Measurements from ENCODE around the gene CLCN5. TPM values are rescaled to one million over a fixed set of nuclear protein-coding genes. Genes with fewer than 3 reads are reported as not detected.

CLCN5 gene
- total RNA-seq, 1 experiment from 2014 or later: 23.6 TPM

DNA sequence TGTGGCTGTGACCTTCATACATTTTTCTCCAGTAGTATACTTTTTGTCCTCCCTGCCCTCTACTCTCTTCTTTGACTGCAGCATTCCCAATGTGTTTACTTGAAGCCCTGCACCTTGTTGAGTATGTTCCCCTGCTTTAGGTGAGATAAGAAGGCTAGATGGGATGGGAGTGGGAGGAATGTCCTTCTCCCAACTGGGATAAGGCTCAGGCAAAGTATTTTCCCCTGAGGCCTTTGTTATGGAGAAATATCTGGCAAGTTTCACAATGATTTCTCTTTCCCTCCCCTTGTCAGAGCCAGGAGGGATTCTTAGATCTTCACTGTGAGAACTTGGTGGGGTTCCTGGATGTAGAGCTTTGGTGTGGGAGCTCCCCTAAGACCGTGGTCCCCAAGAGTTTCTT, 131.8 kb downstream of the CLCN5 start:
- POLR2A ChIA-PET: interaction anchor here (0.6 kb wide), 1 partner anchor 12 kb away, joined by 3 read pairs; no protein-coding TSS in a partner anchor
- DNase-seq (ENCODE audit: low read depth, low spot score) (no peak), ATAC-seq (no peak)
- TF ChIP-seq POLR2AphosphoS5 (IDR thresholded peaks at IDR 0.05; ENCODE audit: low read depth, low read length) (no peak), TCF7L2 (IDR thresholded peaks at IDR 0.05; ENCODE audit: low read depth, low read length) (no peak), SIN3A (IDR thresholded peaks at IDR 0.05; ENCODE audit: borderline replicate concordance, insufficient read depth, low read depth, low read length) (no peak)
- TF ChIP-seq, protein P1, sequence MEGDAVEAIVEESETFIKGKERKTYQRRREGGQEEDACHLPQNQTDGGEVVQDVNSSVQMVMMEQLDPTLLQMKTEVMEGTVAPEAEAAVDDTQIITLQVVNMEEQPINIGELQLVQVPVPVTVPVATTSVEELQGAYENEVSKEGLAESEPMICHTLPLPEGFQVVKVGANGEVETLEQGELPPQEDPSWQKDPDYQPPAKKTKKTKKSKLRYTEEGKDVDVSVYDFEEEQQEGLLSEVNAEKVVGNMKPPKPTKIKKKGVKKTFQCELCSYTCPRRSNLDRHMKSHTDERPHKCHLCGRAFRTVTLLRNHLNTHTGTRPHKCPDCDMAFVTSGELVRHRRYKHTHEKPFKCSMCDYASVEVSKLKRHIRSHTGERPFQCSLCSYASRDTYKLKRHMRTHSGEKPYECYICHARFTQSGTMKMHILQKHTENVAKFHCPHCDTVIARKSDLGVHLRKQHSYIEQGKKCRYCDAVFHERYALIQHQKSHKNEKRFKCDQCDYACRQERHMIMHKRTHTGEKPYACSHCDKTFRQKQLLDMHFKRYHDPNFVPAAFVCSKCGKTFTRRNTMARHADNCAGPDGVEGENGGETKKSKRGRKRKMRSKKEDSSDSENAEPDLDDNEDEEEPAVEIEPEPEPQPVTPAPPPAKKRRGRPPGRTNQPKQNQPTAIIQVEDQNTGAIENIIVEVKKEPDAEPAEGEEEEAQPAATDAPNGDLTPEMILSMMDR (IDR thresholded peaks at IDR 0.05): no peak
- TF ChIP-seq, protein P2, sequence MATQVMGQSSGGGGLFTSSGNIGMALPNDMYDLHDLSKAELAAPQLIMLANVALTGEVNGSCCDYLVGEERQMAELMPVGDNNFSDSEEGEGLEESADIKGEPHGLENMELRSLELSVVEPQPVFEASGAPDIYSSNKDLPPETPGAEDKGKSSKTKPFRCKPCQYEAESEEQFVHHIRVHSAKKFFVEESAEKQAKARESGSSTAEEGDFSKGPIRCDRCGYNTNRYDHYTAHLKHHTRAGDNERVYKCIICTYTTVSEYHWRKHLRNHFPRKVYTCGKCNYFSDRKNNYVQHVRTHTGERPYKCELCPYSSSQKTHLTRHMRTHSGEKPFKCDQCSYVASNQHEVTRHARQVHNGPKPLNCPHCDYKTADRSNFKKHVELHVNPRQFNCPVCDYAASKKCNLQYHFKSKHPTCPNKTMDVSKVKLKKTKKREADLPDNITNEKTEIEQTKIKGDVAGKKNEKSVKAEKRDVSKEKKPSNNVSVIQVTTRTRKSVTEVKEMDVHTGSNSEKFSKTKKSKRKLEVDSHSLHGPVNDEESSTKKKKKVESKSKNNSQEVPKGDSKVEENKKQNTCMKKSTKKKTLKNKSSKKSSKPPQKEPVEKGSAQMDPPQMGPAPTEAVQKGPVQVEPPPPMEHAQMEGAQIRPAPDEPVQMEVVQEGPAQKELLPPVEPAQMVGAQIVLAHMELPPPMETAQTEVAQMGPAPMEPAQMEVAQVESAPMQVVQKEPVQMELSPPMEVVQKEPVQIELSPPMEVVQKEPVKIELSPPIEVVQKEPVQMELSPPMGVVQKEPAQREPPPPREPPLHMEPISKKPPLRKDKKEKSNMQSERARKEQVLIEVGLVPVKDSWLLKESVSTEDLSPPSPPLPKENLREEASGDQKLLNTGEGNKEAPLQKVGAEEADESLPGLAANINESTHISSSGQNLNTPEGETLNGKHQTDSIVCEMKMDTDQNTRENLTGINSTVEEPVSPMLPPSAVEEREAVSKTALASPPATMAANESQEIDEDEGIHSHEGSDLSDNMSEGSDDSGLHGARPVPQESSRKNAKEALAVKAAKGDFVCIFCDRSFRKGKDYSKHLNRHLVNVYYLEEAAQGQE (IDR thresholded peaks at IDR 0.05; ENCODE audit: insufficient read depth in 1 of 2, low read depth in 2 of 2, low read length in 1 of 2): no peak
- in situ Hi-C loops (cut with HindIII; ENCODE audit: low pct_unique_long_range_greater_than_20kb, low sequenced_read_pairs): no loop called here
- no peak overlapping the region for H3K4me3 ChIP-seq (ENCODE audit: low read depth in 2 of 2, low read length in 2 of 2)
- CTCF ChIA-PET: no interaction called here
- no peak overlapping the region for H3K27ac ChIP-seq (ENCODE audit: low read length)
- intact Hi-C loops (cut with micrococcal nuclease; ENCODE audit: unreplicated experiment): no loop called here
- H3K4me1 ChIP-seq (ENCODE audit: control insufficient read depth, insufficient read depth, low read length): no peaks in the 10 kb centered on the region
- no TSS peak for BruUV-seq (replicated peaks)
- H3K9me3 ChIP-seq (ENCODE audit: control insufficient read depth, insufficient read depth, low read depth, low read length): no peaks in the 10 kb centered on the region
- H3K36me3 ChIP-seq (ENCODE audit: control insufficient read depth, insufficient read depth, low read length): no peaks in the 10 kb centered on the region
- no peaks in the 10 kb centered on the region for H3K27me3 ChIP-seq (ENCODE audit: control insufficient read depth, insufficient read depth, low read length)

DNA sequence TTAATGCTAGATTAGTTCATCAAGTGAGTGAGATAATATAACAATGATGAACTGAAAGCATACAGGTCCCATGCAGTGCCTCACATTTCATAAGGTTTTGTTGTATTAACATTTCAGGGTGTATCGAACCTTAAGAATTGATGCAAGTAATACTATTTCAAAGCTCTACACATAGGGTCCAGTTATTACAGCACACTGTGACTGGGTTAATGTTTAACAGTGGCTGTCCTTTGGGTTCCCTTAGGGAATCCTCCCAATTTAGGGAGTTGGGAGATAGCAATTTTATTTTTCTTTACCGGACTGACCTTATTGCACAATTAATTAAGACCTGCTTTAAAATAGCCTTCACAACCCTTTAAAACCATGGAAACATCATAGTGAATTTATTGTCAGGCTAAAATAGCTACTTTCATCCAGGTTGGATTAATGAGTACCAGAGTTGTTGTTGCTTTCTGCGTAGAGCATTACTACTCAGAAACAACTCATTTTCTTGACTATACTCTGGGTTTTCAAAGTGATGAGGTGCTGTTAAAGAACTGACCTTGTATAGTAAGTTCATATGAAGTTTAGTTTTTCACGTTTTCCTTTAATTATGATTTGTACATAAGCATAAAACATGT, 144.0 kb downstream of the CLCN5 start:
- ATAC-seq: no peak
- CTCF ChIA-PET: no interaction called here
- TF ChIP-seq, protein P2 (IDR thresholded peaks at IDR 0.05; ENCODE audit: insufficient read depth in 1 of 2, low read depth in 2 of 2, low read length in 1 of 2): no peak
- TF ChIP-seq, protein P1 (IDR thresholded peaks at IDR 0.05): no peak
- TF ChIP-seq SIN3A (IDR thresholded peaks at IDR 0.05; ENCODE audit: borderline replicate concordance, insufficient read depth, low read depth, low read length) (no peak), TCF7L2 (IDR thresholded peaks at IDR 0.05; ENCODE audit: low read depth, low read length) (no peak), POLR2AphosphoS5 (IDR thresholded peaks at IDR 0.05; ENCODE audit: low read depth, low read length) (no peak)

More for the DNA sequence above, 144.0 kb downstream of the CLCN5 start:
- H3K27me3 ChIP-seq (ENCODE audit: control insufficient read depth, insufficient read depth, low read length): no peaks in the 10 kb centered on the region
- intact Hi-C loops (cut with micrococcal nuclease; ENCODE audit: unreplicated experiment): loop anchor here (5.0 kb wide), 1 partner anchor 144 kb away; the partner anchor contains the start of gene CLCN5
- no peak overlapping the region for H3K27ac ChIP-seq (ENCODE audit: low read length)
- H3K4me3 ChIP-seq (ENCODE audit: low read depth in 2 of 2, low read length in 2 of 2): no peak overlapping the region
- POLR2A ChIA-PET: interaction anchor here (0.6 kb wide), 1 partner anchor 13 kb away, joined by 3 read pairs; no protein-coding TSS in a partner anchor
- in situ Hi-C loops (cut with HindIII; ENCODE audit: low pct_unique_long_range_greater_than_20kb, low sequenced_read_pairs): no loop called here
- no peak for DNase-seq (ENCODE audit: low read depth, low spot score)
- no peaks in the 10 kb centered on the region; the same call in 1 of the 2 replicates for H3K36me3 ChIP-seq (ENCODE audit: control insufficient read depth, insufficient read depth, low read length)
- no peaks in the 10 kb centered on the region for H3K9me3 ChIP-seq (ENCODE audit: control insufficient read depth, insufficient read depth, low read depth, low read length)
- BruUV-seq (replicated peaks): no TSS peak
- H3K4me1 ChIP-seq (ENCODE audit: control insufficient read depth, insufficient read depth, low read length): no peaks in the 10 kb centered on the region
